Measurements from ENCODE around the gene SKOR1. TPM values are rescaled to one million over a fixed set of nuclear protein-coding genes. Genes with fewer than 3 reads are reported as not detected.

The SKOR1 gene
- total RNA-seq, 2 experiments from 2014 or later: 1.0 to 1.5 TPM

DNA sequence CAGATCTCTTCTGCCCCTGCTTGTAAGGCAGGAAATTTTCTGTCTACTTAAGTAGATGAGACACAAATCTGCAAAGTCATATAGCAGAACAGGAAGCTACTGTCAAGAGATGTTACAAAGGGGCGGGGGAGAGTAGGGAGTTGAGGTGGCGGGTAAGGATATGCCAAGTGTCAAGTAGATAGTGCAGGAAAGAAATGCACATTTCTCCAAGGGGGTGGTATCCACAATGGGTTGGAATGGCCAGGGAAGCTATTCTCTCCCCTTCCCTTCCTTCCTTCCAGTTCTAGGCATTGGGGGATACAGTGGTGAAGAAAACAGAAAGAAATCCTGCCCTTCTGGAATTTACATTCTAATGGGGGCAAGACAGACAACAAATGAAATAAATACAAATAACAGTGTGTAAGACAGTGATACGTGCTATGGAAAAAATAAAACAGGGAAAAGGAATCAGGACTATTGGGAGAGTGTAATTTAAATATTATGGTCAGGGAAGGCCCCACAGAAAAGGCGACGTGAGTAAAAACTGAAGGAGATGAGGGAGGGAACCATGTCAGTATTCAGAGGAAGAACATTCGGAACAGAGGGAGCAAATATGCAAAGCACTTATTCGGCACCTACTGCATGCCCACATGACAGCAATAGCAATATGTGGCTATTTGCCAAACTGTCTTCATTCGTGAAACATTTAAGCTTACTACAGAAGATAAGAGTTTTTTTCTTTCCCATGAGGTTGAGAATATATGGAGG, 57.4 kb downstream of the SKOR1 start:
- Histone ChIP-seq H3K4me1 (ENCODE audit: insufficient read depth, low read length, poor library complexity, severe bottlenecking) (peaks cover 30% of the 10 kb centered on the region), H3K79me2 (ENCODE audit: insufficient read depth, low read depth, low read length) (no peaks in the 10 kb centered on the region), H3K4me2 (ENCODE audit: low read length) (peak overlapping the region; percentile 35), H3K9me2 (ENCODE audit: insufficient read depth, low read length) (no peaks in the 10 kb centered on the region), H3K36me3 (ENCODE audit: insufficient read depth, low read length) (no peaks in the 10 kb centered on the region), H3K27ac (ENCODE audit: low read depth, low read length, poor library complexity, severe bottlenecking) (no peak overlapping the region), H3K4me3 (ENCODE audit: low read depth, low read length, poor library complexity, severe bottlenecking) (no peak overlapping the region), H2AFZ (ENCODE audit: low read length) (peak overlapping the region; percentile 55; the same call in 1 of the 2 replicates), H4K20me1 (ENCODE audit: insufficient read depth, low read length) (no peaks in the 10 kb centered on the region), H3K9me3 (ENCODE audit: low read length) (no peaks in the 10 kb centered on the region; the same call in 1 of the 2 replicates)
- BruUV-seq (replicated peaks): no TSS peak
- peak; percentile 67 for DNase-seq (ENCODE audit: low spot score)
- ChIA-PET CTCF (ENCODE audit: unreplicated experiment) (no interaction called here), POLR2A (no interaction called here)
- no peak for TF ChIP-seq EZH2phosphoT487 (IDR thresholded peaks at IDR 0.05; ENCODE audit: borderline replicate concordance, low read depth, low read length)
- TF ChIP-seq, protein P1, sequence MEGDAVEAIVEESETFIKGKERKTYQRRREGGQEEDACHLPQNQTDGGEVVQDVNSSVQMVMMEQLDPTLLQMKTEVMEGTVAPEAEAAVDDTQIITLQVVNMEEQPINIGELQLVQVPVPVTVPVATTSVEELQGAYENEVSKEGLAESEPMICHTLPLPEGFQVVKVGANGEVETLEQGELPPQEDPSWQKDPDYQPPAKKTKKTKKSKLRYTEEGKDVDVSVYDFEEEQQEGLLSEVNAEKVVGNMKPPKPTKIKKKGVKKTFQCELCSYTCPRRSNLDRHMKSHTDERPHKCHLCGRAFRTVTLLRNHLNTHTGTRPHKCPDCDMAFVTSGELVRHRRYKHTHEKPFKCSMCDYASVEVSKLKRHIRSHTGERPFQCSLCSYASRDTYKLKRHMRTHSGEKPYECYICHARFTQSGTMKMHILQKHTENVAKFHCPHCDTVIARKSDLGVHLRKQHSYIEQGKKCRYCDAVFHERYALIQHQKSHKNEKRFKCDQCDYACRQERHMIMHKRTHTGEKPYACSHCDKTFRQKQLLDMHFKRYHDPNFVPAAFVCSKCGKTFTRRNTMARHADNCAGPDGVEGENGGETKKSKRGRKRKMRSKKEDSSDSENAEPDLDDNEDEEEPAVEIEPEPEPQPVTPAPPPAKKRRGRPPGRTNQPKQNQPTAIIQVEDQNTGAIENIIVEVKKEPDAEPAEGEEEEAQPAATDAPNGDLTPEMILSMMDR (conservative IDR thresholded peaks at IDR 0.05; ENCODE audit: low read length): no peak
- intact Hi-C loops (cut with micrococcal nuclease; ENCODE audit: unreplicated experiment): no loop called here

DNA sequence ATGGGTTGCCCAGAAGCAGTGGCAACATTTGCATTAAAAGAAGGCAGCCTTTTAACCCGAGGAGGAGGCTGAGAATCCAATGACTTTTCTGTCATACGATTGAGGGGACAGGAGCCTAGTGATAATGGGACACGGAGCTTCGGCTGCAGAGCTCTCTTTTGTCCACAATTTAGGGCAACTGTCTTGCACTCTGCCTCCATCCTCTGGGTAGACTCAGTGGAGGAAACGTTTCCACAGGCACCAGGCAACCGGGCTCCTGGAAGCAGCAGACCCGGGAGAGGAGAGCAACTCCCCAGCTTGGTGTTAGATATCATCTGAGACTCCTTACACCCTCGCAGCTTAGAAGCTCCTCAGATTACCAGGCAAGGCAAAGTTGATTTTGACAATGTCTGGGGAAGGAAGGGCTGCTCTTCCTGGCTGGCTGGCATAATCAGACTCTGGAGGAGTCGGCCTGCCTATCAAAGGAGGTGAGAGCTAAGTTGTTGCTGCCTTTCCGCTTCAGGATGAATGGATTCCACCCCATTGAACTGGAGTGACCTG, 58.0 kb downstream of the SKOR1 start:
- peaks cover 30% of the 10 kb centered on the region for H3K4me1 ChIP-seq (ENCODE audit: insufficient read depth, low read length, poor library complexity, severe bottlenecking)
- H3K4me2 ChIP-seq (ENCODE audit: low read length): no peak overlapping the region
- H3K4me3 ChIP-seq (ENCODE audit: low read depth, low read length, poor library complexity, severe bottlenecking): no peak overlapping the region
- H3K36me3 ChIP-seq (ENCODE audit: insufficient read depth, low read length): no peaks in the 10 kb centered on the region
- DNase-seq (ENCODE audit: low spot score): no peak
- TF ChIP-seq, protein P1 (conservative IDR thresholded peaks at IDR 0.05; ENCODE audit: low read length): no peak
- no TSS peak for BruUV-seq (replicated peaks)
- H3K79me2 ChIP-seq (ENCODE audit: insufficient read depth, low read depth, low read length): no peaks in the 10 kb centered on the region
- no peak overlapping the region for H2AFZ ChIP-seq (ENCODE audit: low read length)
- no peaks in the 10 kb centered on the region for H4K20me1 ChIP-seq (ENCODE audit: insufficient read depth, low read length)
- H3K9me2 ChIP-seq (ENCODE audit: insufficient read depth, low read length): no peaks in the 10 kb centered on the region
- POLR2A ChIA-PET: no interaction called here
- intact Hi-C loops (cut with micrococcal nuclease; ENCODE audit: unreplicated experiment): no loop called here
- CTCF ChIA-PET (ENCODE audit: unreplicated experiment): no interaction called here
- H3K27ac ChIP-seq (ENCODE audit: low read depth, low read length, poor library complexity, severe bottlenecking): no peak overlapping the region
- no peaks in the 10 kb centered on the region; the same call in 1 of the 2 replicates for H3K9me3 ChIP-seq (ENCODE audit: low read length)

DNA sequence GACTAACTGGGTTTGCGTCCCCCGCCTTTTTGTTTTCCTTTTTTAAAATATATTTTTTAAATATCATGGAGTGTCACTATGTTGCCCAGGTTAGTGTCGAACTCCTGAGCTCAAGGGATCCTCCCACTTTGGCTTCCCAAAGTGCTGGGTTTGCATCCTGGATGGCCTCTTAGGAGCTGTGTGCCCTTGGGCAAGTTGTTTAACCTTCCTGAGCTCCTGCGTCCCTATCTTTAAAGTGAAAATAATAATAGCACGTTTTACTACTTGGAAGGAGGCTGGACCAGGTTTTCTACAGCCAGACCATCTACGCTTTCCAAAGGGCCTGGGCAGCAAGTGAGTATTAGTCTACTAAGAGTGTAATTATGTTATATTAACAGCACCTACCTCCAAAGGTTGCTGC, 58.7 kb downstream of the SKOR1 start:
- CTCF ChIA-PET (ENCODE audit: unreplicated experiment): no interaction called here

More for the DNA sequence above, 58.7 kb downstream of the SKOR1 start:
- peak overlapping the region; percentile 44 for H3K4me3 ChIP-seq (ENCODE audit: low read depth, low read length, poor library complexity, severe bottlenecking)
- H4K20me1 ChIP-seq (ENCODE audit: insufficient read depth, low read length): no peaks in the 10 kb centered on the region
- H3K36me3 ChIP-seq (ENCODE audit: insufficient read depth, low read length): no peaks in the 10 kb centered on the region
- TF ChIP-seq EZH2phosphoT487 (IDR thresholded peaks at IDR 0.05; ENCODE audit: borderline replicate concordance, low read depth, low read length): no peak
- TF ChIP-seq, protein P1 (conservative IDR thresholded peaks at IDR 0.05; ENCODE audit: low read length): no peak
- POLR2A ChIA-PET: no interaction called here
- no peaks in the 10 kb centered on the region for H3K9me2 ChIP-seq (ENCODE audit: insufficient read depth, low read length)
- peak overlapping the region; percentile 74; the same call in 1 of the 2 replicates for H2AFZ ChIP-seq (ENCODE audit: low read length)
- H3K79me2 ChIP-seq (ENCODE audit: insufficient read depth, low read depth, low read length): no peaks in the 10 kb centered on the region
- H3K4me2 ChIP-seq (ENCODE audit: low read length): peak overlapping the region; percentile 58; the same call in 1 of the 2 replicates
- intact Hi-C loops (cut with micrococcal nuclease; ENCODE audit: unreplicated experiment): no loop called here
- H3K9me3 ChIP-seq (ENCODE audit: low read length): no peaks in the 10 kb centered on the region; the same call in 1 of the 2 replicates
- H3K4me1 ChIP-seq (ENCODE audit: insufficient read depth, low read length, poor library complexity, severe bottlenecking): peaks cover 30% of the 10 kb centered on the region
- no peak for DNase-seq (ENCODE audit: low spot score)
- no TSS peak for BruUV-seq (replicated peaks)
- H3K27ac ChIP-seq (ENCODE audit: low read depth, low read length, poor library complexity, severe bottlenecking): no peak overlapping the region

Data from OCI-LY7 (cell line).